Stimulated activated naive B cell treated with anti-CD40 and anti-IgM and Interleukin-4, amounts not matched to agents 10 μg/mL and 1 μg/mL and 100 μg/mL, for 72 hours (primary cell): ENCODE data around the gene PTPRT.

Experiments
- ATAC-seq, 2 donors: fragments of 150-1000 bp; cut with Tn5 transposase; replicated peaks; 2 replicates each; pipeline ENCODE4 v1.10.0; 2021; ENCODE audit warnings: moderate library complexity in 1 of 2
- DNase-seq: peaks from one replicate; pipeline ENCODE4 v3.0.0; 2021
- H3K27ac Mint-ChIP-seq: one replicate; pipeline ENCODE4 v1.8.0; 2022; ENCODE audit warnings: mild to moderate bottlenecking, mixed read lengths
- H3K27me3 Mint-ChIP-seq, 2 donors: one replicate each; pipeline ENCODE4 v1.8.0; 2022; ENCODE audit warnings: mixed read lengths in 2 of 2
- H3K36me3 Mint-ChIP-seq, 2 donors: one replicate each; pipeline ENCODE4 v1.8.0; 2022; ENCODE audit warnings: mixed read lengths in 2 of 2, mild to moderate bottlenecking in 1 of 2
- H3K4me1 Mint-ChIP-seq, 2 donors: one replicate each; pipeline ENCODE4 v1.8.0; 2022; ENCODE audit warnings: mixed read lengths in 2 of 2, mild to moderate bottlenecking in 1 of 2
- H3K4me3 Mint-ChIP-seq, 2 donors: one replicate each; pipeline ENCODE4 v1.8.0; 2022; ENCODE audit warnings: mild to moderate bottlenecking in 2 of 2, mixed read lengths in 2 of 2, moderate library complexity in 1 of 2
- H3K9me3 Mint-ChIP-seq, 2 donors: one replicate each; pipeline ENCODE4 v1.8.0; 2022; ENCODE audit warnings: mixed read lengths in 2 of 2, mild to moderate bottlenecking in 1 of 2

Gene PTPRT

DNA sequence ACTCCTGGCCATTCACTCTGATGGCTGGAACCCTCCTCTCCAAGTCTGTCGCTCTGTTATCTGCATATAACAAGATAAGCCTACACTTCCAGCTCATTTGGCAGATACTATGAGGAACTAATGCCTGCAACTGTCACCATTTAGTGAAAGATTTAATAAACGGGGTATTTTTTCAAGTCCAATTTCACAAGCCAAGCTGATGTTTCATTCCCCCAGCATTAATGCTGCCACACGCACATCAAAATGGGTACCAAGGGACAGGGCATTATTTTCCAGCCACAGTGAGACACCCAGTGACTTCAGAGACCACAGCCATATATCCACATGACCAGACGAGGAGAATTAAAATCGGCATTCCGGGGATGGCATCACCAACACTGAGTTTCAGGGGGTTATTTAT lies 175.5 kb downstream of the PTPRT start:
- Mint-ChIP-seq H3K36me3 (no peaks in the 10 kb centered on the region), H3K9me3 (peaks cover 8 to 9% of the 10 kb centered on the region in 2 donors), H3K27me3 (peaks cover 0 to 7% of the 10 kb centered on the region in 2 donors), H3K27ac (no peak overlapping the region), H3K4me3 (no peak overlapping the region), H3K4me1 (no peaks in the 10 kb centered on the region)
- DNase-seq (no peak), ATAC-seq (no peak)

DNA sequence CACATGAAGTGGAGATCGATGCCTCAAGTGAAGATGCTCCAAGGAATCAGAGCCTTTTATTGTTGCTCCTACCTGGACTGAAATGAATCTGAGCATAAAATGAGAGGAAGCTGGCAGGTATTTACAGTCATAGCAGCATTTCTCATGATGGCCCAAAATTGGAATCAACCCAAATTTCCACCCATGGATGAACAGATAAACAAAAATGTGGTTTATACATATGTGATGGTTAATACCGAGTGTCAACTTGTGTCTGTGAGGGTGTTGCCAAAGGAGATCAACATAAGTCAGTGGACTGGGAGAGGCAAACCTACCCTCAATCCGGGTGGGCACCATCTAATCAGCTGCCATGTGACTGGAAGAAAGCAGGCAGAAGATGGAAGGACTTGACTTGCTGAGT lies 178.2 kb downstream of the PTPRT start:
- DNase-seq, result no peak
- H3K4me1 Mint-ChIP-seq, result no peaks in the 10 kb centered on the region
- H3K9me3 Mint-ChIP-seq, result peaks cover 7 to 11% of the 10 kb centered on the region in 2 donors
- ATAC-seq, result no peak
- no peaks in the 10 kb centered on the region for H3K36me3 Mint-ChIP-seq
- H3K27ac Mint-ChIP-seq, result no peak overlapping the region
- no peaks in the 10 kb centered on the region for H3K27me3 Mint-ChIP-seq
- H3K4me3 Mint-ChIP-seq, result no peak overlapping the region

GRCh38 chr20:43009532-43009931 lies 180.2 kb downstream of the PTPRT start:
- DNase-seq, result no peak
- no peak overlapping the region for H3K27ac Mint-ChIP-seq
- H3K4me3 Mint-ChIP-seq, result no peak overlapping the region
- no peaks in the 10 kb centered on the region for H3K36me3 Mint-ChIP-seq
- no peaks in the 10 kb centered on the region for H3K4me1 Mint-ChIP-seq
- peaks cover 7 to 11% of the 10 kb centered on the region in 2 donors for H3K9me3 Mint-ChIP-seq
- H3K27me3 Mint-ChIP-seq, result no peaks in the 10 kb centered on the region
- no peak for ATAC-seq

DNA sequence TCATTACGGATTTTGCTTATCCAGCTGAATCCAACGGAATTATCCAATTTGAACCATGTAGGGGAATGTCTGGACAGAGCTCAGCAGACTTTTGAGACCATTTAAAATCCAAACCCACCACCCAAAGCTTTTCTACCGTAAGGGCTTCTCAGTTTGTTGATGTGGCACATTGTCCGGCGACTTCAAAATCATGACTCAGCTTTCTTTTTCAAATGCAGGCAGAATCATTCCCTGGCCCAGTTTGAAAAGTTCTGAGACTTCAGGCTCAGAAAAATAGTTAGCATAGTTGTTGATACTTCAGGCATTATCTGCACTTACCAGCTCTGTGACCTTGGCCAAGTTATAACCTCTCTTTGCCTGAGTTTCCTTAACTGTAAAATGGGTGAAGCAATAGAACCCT lies 182.2 kb downstream of the PTPRT start:
- Mint-ChIP-seq H3K27ac (no peak overlapping the region), H3K4me1 (no peaks in the 10 kb centered on the region), H3K4me3 (no peak overlapping the region), H3K36me3 (no peaks in the 10 kb centered on the region), H3K9me3 (peaks cover 7 to 11% of the 10 kb centered on the region in 2 donors), H3K27me3 (no peaks in the 10 kb centered on the region)
- DNase-seq (no peak), ATAC-seq (no peak)

- no peak overlapping the region for H3K27ac Mint-ChIP-seq
- H3K36me3 Mint-ChIP-seq, result no peaks in the 10 kb centered on the region
- no peak overlapping the region for H3K4me3 Mint-ChIP-seq
- no peaks in the 10 kb centered on the region for H3K4me1 Mint-ChIP-seq
- peaks cover 9 to 11% of the 10 kb centered on the region in 2 donors for H3K9me3 Mint-ChIP-seq
- H3K27me3 Mint-ChIP-seq, result no peaks in the 10 kb centered on the region
- DNase-seq (no peak), ATAC-seq (no peak)
These were observed 182.9 kb downstream of the PTPRT start for GRCh38 chr20:43006651-43007375.

- no peak for ATAC-seq
- Mint-ChIP-seq H3K27ac (no peak overlapping the region), H3K4me3 (no peak overlapping the region), H3K36me3 (no peaks in the 10 kb centered on the region), H3K9me3 (peaks cover 0 to 2% of the 10 kb centered on the region in 2 donors), H3K27me3 (peaks cover 0 to 4% of the 10 kb centered on the region in 2 donors), H3K4me1 (no peaks in the 10 kb centered on the region)
- DNase-seq, result no peak
These were observed 186.3 kb downstream of the PTPRT start for GRCh38 chr20:43003318-43003944.

DNA sequence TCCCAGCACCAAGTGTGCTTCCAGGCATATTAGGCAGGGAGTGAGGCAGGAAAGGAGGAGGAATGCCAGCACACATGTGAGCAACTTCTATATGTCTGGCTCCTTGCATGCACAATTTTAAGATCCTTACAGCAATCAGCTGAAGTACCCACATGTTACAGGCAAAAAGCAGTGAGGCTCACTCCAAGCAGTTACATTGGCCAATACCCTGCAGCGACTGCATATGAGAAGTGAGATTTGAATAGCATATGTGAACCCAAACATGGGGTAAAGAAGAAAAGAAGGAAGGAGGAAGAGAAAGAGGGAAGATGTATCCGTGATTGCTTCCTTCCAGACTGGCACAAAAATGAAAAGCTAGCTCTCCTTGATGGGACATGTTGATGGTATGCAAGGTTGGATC lies 193.6 kb downstream of the PTPRT start:
- peaks cover 0 to 4% of the 10 kb centered on the region in 2 donors for H3K9me3 Mint-ChIP-seq
- H3K27me3 Mint-ChIP-seq, result peaks cover 0 to 4% of the 10 kb centered on the region in 2 donors
- H3K4me3 Mint-ChIP-seq, result no peak overlapping the region
- no peak overlapping the region for H3K27ac Mint-ChIP-seq
- no peaks in the 10 kb centered on the region for H3K4me1 Mint-ChIP-seq
- ATAC-seq (no peak), DNase-seq (no peak)
- no peaks in the 10 kb centered on the region for H3K36me3 Mint-ChIP-seq

- Mint-ChIP-seq H3K27ac (no peak overlapping the region), H3K36me3 (no peaks in the 10 kb centered on the region), H3K4me3 (no peak overlapping the region), H3K4me1 (peaks cover 0 to 3% of the 10 kb centered on the region in 2 donors), H3K27me3 (no peaks in the 10 kb centered on the region), H3K9me3 (peaks cover 1 to 4% of the 10 kb centered on the region in 2 donors)
- DNase-seq (no peak), ATAC-seq (no peak)
These were observed 201.4 kb downstream of the PTPRT start for GRCh38 chr20:42988319-42988718.

DNA sequence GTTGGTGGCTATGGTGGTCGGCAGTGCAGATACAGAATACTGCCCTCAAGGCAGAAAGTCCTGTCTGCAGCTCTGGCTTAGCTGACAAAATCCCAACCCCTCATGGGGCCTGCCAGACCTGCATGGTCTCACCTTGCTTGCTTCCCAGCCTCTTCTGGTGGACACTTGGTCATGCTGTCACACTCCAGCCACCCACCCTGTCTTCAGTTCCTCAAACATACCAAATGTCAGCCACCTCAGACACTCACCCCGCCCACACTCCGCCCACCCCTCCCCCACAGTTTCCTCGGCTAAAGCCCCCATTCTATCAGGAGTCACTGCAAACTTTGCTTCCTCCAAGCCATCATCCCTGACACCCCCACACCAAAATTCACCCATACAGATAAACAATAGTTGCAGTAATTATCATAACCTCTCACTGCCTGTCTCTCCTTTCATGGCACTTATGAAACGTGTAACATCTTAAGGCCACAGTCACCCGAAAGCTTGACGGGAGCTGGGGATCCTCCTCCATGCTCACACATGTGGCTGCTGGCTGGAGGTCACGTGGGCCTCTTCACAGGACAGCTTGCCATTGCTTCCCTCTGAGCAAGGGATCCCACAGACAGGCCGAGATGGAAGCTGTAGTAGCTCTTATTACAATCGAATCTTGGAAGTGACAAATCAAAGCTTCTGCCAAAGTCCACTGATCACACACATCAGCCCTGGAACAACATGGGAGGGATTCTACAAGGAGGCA lies 202.2 kb downstream of the PTPRT start:
- Mint-ChIP-seq H3K9me3 (peaks cover 0 to 4% of the 10 kb centered on the region in 2 donors), H3K4me1 (peaks cover 0 to 3% of the 10 kb centered on the region in 2 donors), H3K36me3 (no peaks in the 10 kb centered on the region), H3K27ac (no peak overlapping the region), H3K4me3 (no peak overlapping the region), H3K27me3 (no peaks in the 10 kb centered on the region)
- no peak for ATAC-seq
- no peak for DNase-seq

GRCh38 chr20:42986143-42986773 lies 203.4 kb downstream of the PTPRT start:
- no peak overlapping the region for H3K4me3 Mint-ChIP-seq
- no peak for DNase-seq
- H3K27me3 Mint-ChIP-seq, result no peaks in the 10 kb centered on the region
- H3K4me1 Mint-ChIP-seq, result peaks cover 0 to 3% of the 10 kb centered on the region in 2 donors
- no peaks in the 10 kb centered on the region for H3K36me3 Mint-ChIP-seq
- H3K9me3 Mint-ChIP-seq, result peaks cover 0 to 9% of the 10 kb centered on the region in 2 donors
- ATAC-seq, result no peak
- no peak overlapping the region for H3K27ac Mint-ChIP-seq

GRCh38 chr20:42985628-42986027 lies 204.1 kb downstream of the PTPRT start:
- H3K27me3 Mint-ChIP-seq, result no peaks in the 10 kb centered on the region
- no peak for ATAC-seq

GRCh38 chr20:42982218-42982617 lies 207.5 kb downstream of the PTPRT start:
- no peaks in the 10 kb centered on the region for H3K27me3 Mint-ChIP-seq
- no peak for ATAC-seq
- H3K27ac Mint-ChIP-seq, result no peak overlapping the region
- no peaks in the 10 kb centered on the region for H3K4me1 Mint-ChIP-seq
- peaks cover 1 to 9% of the 10 kb centered on the region in 2 donors for H3K9me3 Mint-ChIP-seq
- H3K36me3 Mint-ChIP-seq, result no peaks in the 10 kb centered on the region
- no peak overlapping the region for H3K4me3 Mint-ChIP-seq
- no peak for DNase-seq

More at GRCh38 chr20:42985628-42986027, 204.1 kb downstream of the PTPRT start:
- Mint-ChIP-seq H3K9me3 (peaks cover 0 to 9% of the 10 kb centered on the region in 2 donors), H3K36me3 (no peaks in the 10 kb centered on the region), H3K4me3 (no peak overlapping the region), H3K27ac (no peak overlapping the region), H3K4me1 (peaks cover 0 to 3% of the 10 kb centered on the region in 2 donors)
- no peak for DNase-seq

GRCh38 chr20:42981253-42981652 lies 208.5 kb downstream of the PTPRT start:
- no peak overlapping the region for H3K4me3 Mint-ChIP-seq
- peaks cover 1 to 9% of the 10 kb centered on the region in 2 donors for H3K9me3 Mint-ChIP-seq
- H3K36me3 Mint-ChIP-seq, result no peaks in the 10 kb centered on the region
- no peak overlapping the region for H3K27ac Mint-ChIP-seq
- no peaks in the 10 kb centered on the region for H3K4me1 Mint-ChIP-seq
- no peak for ATAC-seq
- H3K27me3 Mint-ChIP-seq, result no peaks in the 10 kb centered on the region
- DNase-seq, result no peak

DNA sequence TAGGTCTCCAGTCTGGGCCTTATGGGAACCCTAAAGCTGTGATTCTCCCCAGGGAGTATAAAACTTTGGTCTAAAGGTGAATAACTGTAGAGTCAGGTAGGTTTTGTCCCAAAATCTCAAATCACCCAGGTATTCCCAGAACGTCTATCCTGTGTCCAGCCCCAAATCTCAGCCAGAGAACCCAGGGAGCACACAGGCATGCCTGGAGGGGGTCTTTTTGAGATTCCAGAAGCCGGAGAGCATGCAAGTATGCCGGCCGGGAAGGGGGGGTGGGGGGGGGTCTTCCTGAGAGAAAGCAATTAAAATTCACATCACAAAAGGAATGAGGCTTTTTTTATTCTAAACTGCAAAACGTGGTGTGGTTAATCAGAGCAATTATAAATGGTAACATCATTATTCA lies 210.0 kb downstream of the PTPRT start:
- no peaks in the 10 kb centered on the region for H3K27me3 Mint-ChIP-seq
- DNase-seq (no peak), ATAC-seq (no peak)
- H3K4me1 Mint-ChIP-seq, result no peaks in the 10 kb centered on the region
- H3K27ac Mint-ChIP-seq, result no peak overlapping the region
- H3K9me3 Mint-ChIP-seq, result peaks cover 1 to 9% of the 10 kb centered on the region in 2 donors
- no peaks in the 10 kb centered on the region for H3K36me3 Mint-ChIP-seq
- no peak overlapping the region for H3K4me3 Mint-ChIP-seq
